K562 (cell line): ENCODE results near the gene AFF1. TPM values are rescaled to one million over a fixed set of nuclear protein-coding genes. Genes with fewer than 3 reads are reported as not detected.

Experiments
- BACH1 ChIP-seq: fragments of 200-800 bp; sonication (Bioruptor generic); IDR thresholded peaks from 2 replicates; pipeline ENCODE4 v1.6.1; 2016; ENCODE audit warnings: missing genetic modification characterization, missing compliant biosample characterization
- CREB1 ChIP-seq, 2 experiments: sonication (generic) in 1 of 2; formaldehyde crosslinking in 1 of 2; IDR thresholded peaks; 2 replicates each; pipeline versions ENCODE4 v1.6.1 to v1.8.0; 2012 to 2022; ENCODE audit warnings: inconsistent platforms in 1 of 2, mild to moderate bottlenecking in 1 of 2, missing genetic modification reagents in 1 of 2, moderate library complexity in 1 of 2
- CXXC5 ChIP-seq: fragments of 250-450 bp; sonication (Bioruptor Pico); IDR thresholded peaks from 2 replicates; pipeline ENCODE4 v1.8.0; 2022; ENCODE audit warnings: inconsistent platforms, mild to moderate bottlenecking, moderate library complexity
- DPF2 ChIP-seq: fragments of 450-650 bp; IDR thresholded peaks from 2 replicates; pipeline ENCODE4 v1.6.1; 2016
- ESRRA ChIP-seq: fragments of 450-650 bp; IDR thresholded peaks from 2 replicates; pipeline ENCODE4 v1.6.1; 2014; ENCODE audit warnings: low read depth, mild to moderate bottlenecking, moderate library complexity, borderline replicate concordance
- FOSL1 ChIP-seq: fragments of 200-800 bp; sonication (Bioruptor generic); conservative IDR thresholded peaks from 2 replicates; pipeline ENCODE4 v1.6.1; 2016; ENCODE audit warnings: missing genetic modification characterization, missing compliant biosample characterization
- FOXK2 ChIP-seq, 2 experiments: fragments of 450-650 bp; IDR thresholded peaks in 1 of 2; conservative IDR thresholded peaks in 1 of 2; 2 replicates each; pipeline ENCODE4 v1.6.1; 2016; ENCODE audit warnings: low read depth in 2 of 2, mild to moderate bottlenecking in 1 of 2
- MYC ChIP-seq, 2 experiments: fragments of 250-450 bp in 1 of 2; sonication (Bioruptor Pico) in 1 of 2; IDR thresholded peaks; 2 replicates each; pipeline versions ENCODE4 v1.5.1 to v1.6.1; 2012 to 2021; ENCODE audit warnings: low read depth in 2 of 2, borderline replicate concordance in 1 of 2, improper control_type of control experiment in 1 of 2, low read length in 1 of 2, mild to moderate bottlenecking in 1 of 2, moderate library complexity in 1 of 2
- NBN ChIP-seq: fragments of 450-650 bp; IDR thresholded peaks from 2 replicates; pipeline ENCODE4 v1.6.1; 2016; ENCODE audit warnings: low read depth, mild to moderate bottlenecking
- NCOA6 ChIP-seq: fragments of 450-650 bp; IDR thresholded peaks from 2 replicates; pipeline ENCODE4 v1.6.1; 2017; ENCODE audit warnings: mild to moderate bottlenecking
- NCOR1 ChIP-seq: fragments of 450-650 bp; IDR thresholded peaks from 2 replicates; pipeline ENCODE4 v1.6.1; 2016; ENCODE audit warnings: mild to moderate bottlenecking, moderate library complexity
- NFIC ChIP-seq: fragments of 450-650 bp; IDR thresholded peaks from 2 replicates; pipeline ENCODE4 v1.6.1; 2017; ENCODE audit warnings: mild to moderate bottlenecking, inconsistent platforms
- PHF8 ChIP-seq: fragments of 200-600 bp; sonication (generic); IDR thresholded peaks from 2 replicates; pipeline ENCODE4 v1.6.1; 2012; ENCODE audit warnings: mixed run types, mild to moderate bottlenecking, inconsistent platforms, low read length, moderate library complexity, borderline replicate concordance
- POLR2B ChIP-seq: fragments of 450-650 bp; IDR thresholded peaks from 2 replicates; pipeline ENCODE4 v1.6.1; 2018; ENCODE audit warnings: low read depth; ENCODE audit not compliant: partially characterized antibody
- RAD21 ChIP-seq, 2 experiments: fragments of 250-450 bp in 1 of 2; fragments of 450-650 bp in 1 of 2; sonication (Bioruptor Pico) in 1 of 2; formaldehyde crosslinking in 1 of 2; IDR thresholded peaks in 1 of 2; conservative IDR thresholded peaks in 1 of 2; 2 replicates each; pipeline versions ENCODE4 v1.4.0 to v1.8.0; 2020 to 2022; ENCODE audit warnings: mild to moderate bottlenecking in 2 of 2, moderate library complexity in 1 of 2
- RBFOX2 ChIP-seq: fragments of 200-400 bp; formaldehyde crosslinking; IDR thresholded peaks from 2 replicates; pipeline ENCODE4 v1.6.1; 2017; ENCODE audit warnings: low read depth, mild to moderate bottlenecking, low read length, moderate library complexity
- SAFB ChIP-seq: fragments of 200-400 bp; formaldehyde crosslinking; IDR thresholded peaks from 2 replicates; pipeline ENCODE4 v1.6.1; 2017; ENCODE audit warnings: low read depth, low read length, borderline replicate concordance
- SMARCA4 ChIP-seq: fragments of 450-650 bp; IDR thresholded peaks from 2 replicates; pipeline ENCODE4 v1.6.1; 2016
- TARDBP ChIP-seq: fragments of 450-650 bp; IDR thresholded peaks from 2 replicates; pipeline ENCODE4 v1.6.1; 2016
- TEAD1 ChIP-seq, 2 experiments: fragments of 450-650 bp in 1 of 2; sonication (generic) in 1 of 2; formaldehyde crosslinking; IDR thresholded peaks; 2 replicates each; pipeline versions ENCODE4 v1.4.0 to v1.8.0; 2020 to 2022; ENCODE audit warnings: mild to moderate bottlenecking in 2 of 2, missing genetic modification reagents in 1 of 2
- THRAP3 ChIP-seq: fragments of 450-650 bp; IDR thresholded peaks from 2 replicates; pipeline ENCODE4 v1.6.1; 2016; ENCODE audit warnings: mild to moderate bottlenecking, inconsistent platforms, borderline replicate concordance
- ZBTB2 ChIP-seq: fragments of 450-650 bp; IDR thresholded peaks from 2 replicates; pipeline ENCODE4 v1.6.1; 2016; ENCODE audit warnings: antibody characterized with exemption
- ZNF212 ChIP-seq: fragments of 450-650 bp; formaldehyde crosslinking; IDR thresholded peaks from 2 replicates; pipeline ENCODE4 v1.4.0; 2020; ENCODE audit warnings: mild to moderate bottlenecking
- polyA plus RNA-seq, 8 experiments: library from polyadenylated mRNA; depleted of rRNA in 4 of 8; stranded (reverse) in 5 of 8; unstranded in 3 of 8; fragments of >200 nt; fragmentation: Nextera tagmentation in 2 of 8; fragmentation: Illumina TruSeq in 1 of 8; extraction: Ambion mirVana in 2 of 8; extraction: Trizol in 1 of 8; gene quantifications; 2 replicates each; pipeline versions ENCODE4 v1.2.1 to v1.2.3, GENCODE V29; 2011 to 2014; ENCODE audit warnings: inconsistent platforms in 1 of 8, missing spikeins in 1 of 8
- total RNA-seq, 7 experiments: library from RNA; depleted of rRNA in 6 of 7; stranded (reverse); fragments of >200 nt in 6 of 7; fragmentation: Illumina TruSeq in 2 of 7; extraction: Trizol in 2 of 7; gene quantifications; 2 replicates each; pipeline versions ENCODE4 v1.2.1 to v1.2.3, GENCODE V29; 2011 to 2021; ENCODE audit warnings: low replicate concordance in 1 of 7
- TF ChIP-seq, protein P1 (sequence below): sonication (generic); formaldehyde crosslinking; IDR thresholded peaks from 2 replicates; pipeline ENCODE4 v1.8.0; 2022; ENCODE audit warnings: missing genetic modification reagents, mild to moderate bottlenecking, moderate library complexity, borderline replicate concordance
- TF ChIP-seq, protein P2 (sequence below): sonication (generic); IDR thresholded peaks from 2 replicates; pipeline ENCODE4 v1.6.1; 2016

Gene AFF1
- total and polyA plus RNA-seq, 9 of the 15 experiments (the other 6 are each of a cell fraction or from before 2014, with no cell fraction given): 4.1 to 47.5 (median 17.2) TPM

DNA sequence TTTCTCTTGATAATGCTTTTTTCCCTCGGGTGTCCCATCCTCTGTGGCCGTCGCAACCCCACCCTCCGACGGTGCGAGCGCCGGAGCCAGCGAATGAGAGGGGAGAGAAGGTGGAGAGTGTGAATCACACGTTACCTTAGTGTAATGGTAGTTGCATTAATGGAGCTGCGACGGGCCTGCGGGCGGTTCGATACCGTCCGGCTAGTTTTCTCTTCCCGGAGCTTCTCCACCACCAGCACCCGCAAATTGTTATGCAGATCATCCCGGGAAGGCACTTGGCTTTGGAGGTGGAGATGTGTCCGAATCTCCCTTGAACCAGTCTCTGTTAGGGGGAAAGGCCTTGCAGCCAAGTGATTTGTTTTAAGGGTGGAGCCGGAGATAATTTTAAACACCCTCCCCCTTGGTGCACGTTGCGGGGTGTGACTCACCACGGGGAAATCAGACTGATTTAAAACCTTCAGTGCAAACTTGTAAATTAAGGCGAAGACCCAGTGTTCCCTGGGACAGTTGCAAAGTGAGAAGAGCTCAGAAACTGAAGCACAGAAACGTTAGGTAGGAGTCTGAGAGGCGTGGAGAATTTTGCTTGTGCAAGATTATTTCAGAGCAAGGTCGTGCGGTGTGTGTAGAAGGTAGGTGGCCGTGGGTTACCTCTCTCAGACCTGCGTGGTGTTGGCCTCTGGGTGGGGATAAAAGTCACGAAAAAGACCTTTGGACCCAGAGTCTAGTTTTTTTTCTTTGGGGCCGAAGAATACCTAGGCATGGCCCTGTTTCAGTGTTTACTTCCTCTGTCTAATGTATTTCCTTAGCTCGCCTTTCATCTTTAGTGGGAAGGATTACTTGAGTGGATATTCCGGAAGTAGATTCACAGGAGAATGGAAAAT, 1.3 kb downstream of the AFF1 start (continued):
- peak in 1 of 2 experiments; percentile 65; a peak in 2 of 4 replicates for TF ChIP-seq TEAD1 (CRISPR knock-in tag; IDR thresholded peaks at IDR 0.05)
- TF ChIP-seq NFIC: peak; percentile 20
- peak; percentile 66 for TF ChIP-seq CXXC5 (CRISPR knock-in tag)
- TF ChIP-seq, protein P1, sequence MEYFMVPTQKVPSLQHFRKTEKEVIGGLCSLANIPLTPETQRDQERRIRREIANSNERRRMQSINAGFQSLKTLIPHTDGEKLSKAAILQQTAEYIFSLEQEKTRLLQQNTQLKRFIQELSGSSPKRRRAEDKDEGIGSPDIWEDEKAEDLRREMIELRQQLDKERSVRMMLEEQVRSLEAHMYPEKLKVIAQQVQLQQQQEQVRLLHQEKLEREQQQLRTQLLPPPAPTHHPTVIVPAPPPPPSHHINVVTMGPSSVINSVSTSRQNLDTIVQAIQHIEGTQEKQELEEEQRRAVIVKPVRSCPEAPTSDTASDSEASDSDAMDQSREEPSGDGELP (CRISPR knock-in tag): no peak
- peak; percentile 55; the same call in 1 of the 2 replicates for TF ChIP-seq SAFB
- peak; percentile 66; the same call in 1 of the 2 replicates for TF ChIP-seq NCOA6
- peak; percentile 35; the same call in 1 of the 2 replicates for TF ChIP-seq NCOR1
- TF ChIP-seq BACH1 (tag): no peak
- TF ChIP-seq PHF8: 0 out of 2 replicates have a peak, but pooled peaks have one; percentile 19
- TF ChIP-seq MYC (IDR thresholded peaks at IDR 0.05; ENCODE audit: low read depth, low read length): peak; percentile 62
- TF ChIP-seq MYC (CRISPR knock-in tag; IDR thresholded peaks at IDR 0.05; ENCODE audit: borderline replicate concordance, low read depth): no peak
- no peak for TF ChIP-seq RBFOX2
- peak; percentile 21; the same call in 1 of the 2 replicates for TF ChIP-seq THRAP3
- TF ChIP-seq, protein P2, sequence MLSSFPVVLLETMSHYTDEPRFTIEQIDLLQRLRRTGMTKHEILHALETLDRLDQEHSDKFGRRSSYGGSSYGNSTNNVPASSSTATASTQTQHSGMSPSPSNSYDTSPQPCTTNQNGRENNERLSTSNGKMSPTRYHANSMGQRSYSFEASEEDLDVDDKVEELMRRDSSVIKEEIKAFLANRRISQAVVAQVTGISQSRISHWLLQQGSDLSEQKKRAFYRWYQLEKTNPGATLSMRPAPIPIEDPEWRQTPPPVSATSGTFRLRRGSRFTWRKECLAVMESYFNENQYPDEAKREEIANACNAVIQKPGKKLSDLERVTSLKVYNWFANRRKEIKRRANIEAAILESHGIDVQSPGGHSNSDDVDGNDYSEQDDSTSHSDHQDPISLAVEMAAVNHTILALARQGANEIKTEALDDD: peak; percentile 78
- no peak for TF ChIP-seq ZNF212 (CRISPR knock-in tag)
- peak; percentile 26; the same call in 1 of the 2 replicates for TF ChIP-seq NBN
- TF ChIP-seq CREB1 (IDR thresholded peaks at IDR 0.05): peak; percentile 51; the same call in 1 of the 2 replicates
- TF ChIP-seq CREB1 (CRISPR knock-in tag; IDR thresholded peaks at IDR 0.05): peak; percentile 60
- TF ChIP-seq TARDBP: 0 out of 2 replicates have a peak, but pooled peaks have one; percentile 37
- peak; percentile 29 to 36 for TF ChIP-seq RAD21 (CRISPR knock-in tag; conservative IDR thresholded peaks at IDR 0.05 in 1 of 2, IDR thresholded peaks at IDR 0.05 in 1 of 2)
- TF ChIP-seq FOXK2 (conservative IDR thresholded peaks at IDR 0.05 in 1 of 2, IDR thresholded peaks at IDR 0.05 in 1 of 2; ENCODE audit: low read depth in 2 of 2): peak; percentile 80 to 85
- TF ChIP-seq DPF2: peak; percentile 77
- peak; percentile 58; the same call in 1 of the 2 replicates for TF ChIP-seq SMARCA4
- peak; percentile 96 for TF ChIP-seq FOSL1 (tag)
- TF ChIP-seq ESRRA: peak; percentile 11; the same call in 1 of the 2 replicates
- TF ChIP-seq ZBTB2: peak; percentile 15; the same call in 1 of the 2 replicates
- peak; percentile 42 for TF ChIP-seq POLR2B
